Neural crest cell (in vitro differentiated cells): ENCODE data around the gene STAU1. TPM values are rescaled to one million over a fixed set of nuclear protein-coding genes. Genes with fewer than 3 reads are reported as not detected.
"Not testable (repeated sequence)": the region's sequence is repeated elsewhere in the genome, so short reads cannot be mapped to it uniquely, and the experiment has no call there.

Source experiments
- DNase-seq: peaks from one replicate; pipeline ENCODE4 v3.0.0; 2021; ENCODE audit warnings: low read depth, mixed read lengths, low spot score
- H3K27ac Mint-ChIP-seq: one replicate; pipeline ENCODE4 v1.8.0; 2021; ENCODE audit warnings: mild to moderate bottlenecking, mixed read lengths; ENCODE audit not compliant: unreplicated experiment
- H3K27me3 Mint-ChIP-seq: 2 replicates; pipeline ENCODE4 v1.8.0; 2021; ENCODE audit warnings: low read depth, mild to moderate bottlenecking, mixed read lengths
- H3K36me3 Mint-ChIP-seq: 2 replicates; pipeline ENCODE4 v1.8.0; 2021; ENCODE audit warnings: low read depth, mild to moderate bottlenecking, mixed read lengths
- H3K4me1 Mint-ChIP-seq: 2 replicates; pipeline ENCODE4 v1.8.0; 2021; ENCODE audit warnings: mixed read lengths
- H3K4me3 Mint-ChIP-seq: one replicate; pipeline ENCODE4 v1.8.0; 2021; ENCODE audit warnings: mild to moderate bottlenecking, mixed read lengths
- H3K9me3 Mint-ChIP-seq: 2 replicates; pipeline ENCODE4 v1.8.0; 2021; ENCODE audit warnings: mixed read lengths
- total RNA-seq: library from RNA; stranded (reverse); gene quantifications from 2 replicates; pipeline ENCODE4 v1.2.1, GENCODE V29; 2021
- TF ChIP-seq, protein P1 (sequence below): fragments of 200-600 bp; sonication (generic); conservative IDR thresholded peaks from 2 replicates; pipeline ENCODE4 v1.5.0; 2021; ENCODE audit warnings: antibody characterized with exemption, mild to moderate bottlenecking

The STAU1 gene
- total RNA-seq, 1 donor from 2014 or later = 102 TPM

DNA sequence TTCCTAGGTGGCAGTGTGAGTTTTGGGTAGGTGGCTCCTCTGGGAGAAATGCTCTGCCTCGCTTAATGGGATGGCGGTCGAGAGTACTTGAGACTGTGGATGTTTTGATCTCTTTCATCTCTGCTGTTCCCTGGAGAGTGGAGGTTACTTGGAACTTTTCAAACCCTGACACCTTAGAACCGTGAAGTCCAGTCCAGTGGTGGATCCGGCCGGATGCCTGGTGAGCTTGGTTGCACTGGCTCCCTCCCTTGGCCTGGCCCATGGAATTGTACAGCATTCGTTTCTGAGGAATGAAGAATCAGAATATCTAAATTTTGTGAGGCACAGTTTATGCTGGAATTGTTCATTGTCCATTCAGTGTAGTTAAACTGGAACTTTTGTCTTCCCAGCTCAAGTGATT is 91.0 kb downstream of the STAU1 start:
- peaks cover 37% of the 10 kb centered on the region for H3K36me3 Mint-ChIP-seq

DNA sequence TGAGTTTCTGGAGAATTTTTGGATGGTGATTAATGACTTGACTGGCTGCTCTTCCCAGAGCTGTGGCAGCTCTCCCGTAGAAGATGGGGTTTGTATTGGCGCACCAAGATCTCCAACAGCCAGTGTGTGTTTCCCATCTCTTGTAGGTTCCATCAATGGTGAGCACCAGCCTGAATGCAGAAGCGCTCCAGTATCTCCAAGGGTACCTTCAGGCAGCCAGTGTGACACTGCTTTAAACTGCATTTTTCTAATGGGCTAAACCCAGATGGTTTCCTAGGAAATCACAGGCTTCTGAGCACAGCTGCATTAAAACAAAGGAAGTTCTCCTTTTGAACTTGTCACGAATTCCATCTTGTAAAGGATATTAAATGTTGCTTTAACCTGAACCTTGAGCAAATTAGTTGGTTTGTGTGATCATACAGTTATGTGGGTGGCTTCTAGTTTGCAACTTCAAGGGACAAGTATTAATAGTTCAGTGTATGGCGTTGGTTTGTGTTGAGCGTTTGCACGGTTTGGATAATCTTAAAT is 91.9 kb downstream of the STAU1 start:
- peaks cover 36% of the 10 kb centered on the region for H3K36me3 Mint-ChIP-seq
- H3K9me3 Mint-ChIP-seq = no peaks in the 10 kb centered on the region
- no peaks in the 10 kb centered on the region for H3K4me1 Mint-ChIP-seq
- H3K4me3 Mint-ChIP-seq = no peak overlapping the region
- H3K27ac Mint-ChIP-seq = no peak overlapping the region
- DNase-seq = no peak
- TF ChIP-seq, protein P1, sequence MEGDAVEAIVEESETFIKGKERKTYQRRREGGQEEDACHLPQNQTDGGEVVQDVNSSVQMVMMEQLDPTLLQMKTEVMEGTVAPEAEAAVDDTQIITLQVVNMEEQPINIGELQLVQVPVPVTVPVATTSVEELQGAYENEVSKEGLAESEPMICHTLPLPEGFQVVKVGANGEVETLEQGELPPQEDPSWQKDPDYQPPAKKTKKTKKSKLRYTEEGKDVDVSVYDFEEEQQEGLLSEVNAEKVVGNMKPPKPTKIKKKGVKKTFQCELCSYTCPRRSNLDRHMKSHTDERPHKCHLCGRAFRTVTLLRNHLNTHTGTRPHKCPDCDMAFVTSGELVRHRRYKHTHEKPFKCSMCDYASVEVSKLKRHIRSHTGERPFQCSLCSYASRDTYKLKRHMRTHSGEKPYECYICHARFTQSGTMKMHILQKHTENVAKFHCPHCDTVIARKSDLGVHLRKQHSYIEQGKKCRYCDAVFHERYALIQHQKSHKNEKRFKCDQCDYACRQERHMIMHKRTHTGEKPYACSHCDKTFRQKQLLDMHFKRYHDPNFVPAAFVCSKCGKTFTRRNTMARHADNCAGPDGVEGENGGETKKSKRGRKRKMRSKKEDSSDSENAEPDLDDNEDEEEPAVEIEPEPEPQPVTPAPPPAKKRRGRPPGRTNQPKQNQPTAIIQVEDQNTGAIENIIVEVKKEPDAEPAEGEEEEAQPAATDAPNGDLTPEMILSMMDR = no peak
- no peaks in the 10 kb centered on the region for H3K27me3 Mint-ChIP-seq

More for the DNA sequence above, 91.0 kb downstream of the STAU1 start:
- TF ChIP-seq, protein P1 = no peak
- Mint-ChIP-seq H3K4me3 (no peak overlapping the region), H3K27ac (peak overlapping the region; percentile 57), H3K27me3 (no peaks in the 10 kb centered on the region), H3K9me3 (no peaks in the 10 kb centered on the region), H3K4me1 (no peaks in the 10 kb centered on the region)
- no peak for DNase-seq

DNA sequence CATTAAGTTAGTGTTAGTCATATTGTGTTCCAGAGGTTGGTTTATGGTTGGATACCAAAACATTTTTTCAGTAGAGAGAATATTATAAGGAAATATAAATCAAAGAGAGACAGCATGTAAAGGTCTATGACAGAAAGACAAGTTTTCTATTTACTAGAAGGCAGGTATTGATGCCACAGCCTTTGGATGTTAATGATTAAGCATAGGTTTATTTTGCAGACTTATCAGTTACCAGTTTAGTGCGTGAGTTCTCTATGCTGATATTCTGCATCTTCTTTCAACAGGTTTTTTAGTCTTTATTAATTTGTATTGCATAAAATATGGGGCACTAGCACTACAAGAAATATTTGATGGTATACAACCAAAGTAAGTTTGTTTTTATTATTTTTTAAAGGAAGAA is 96.4 kb downstream of the STAU1 start:
- H3K4me1 Mint-ChIP-seq = no peaks in the 10 kb centered on the region
- H3K27ac Mint-ChIP-seq = no peak overlapping the region
- H3K36me3 Mint-ChIP-seq = peaks cover 28% of the 10 kb centered on the region
- TF ChIP-seq, protein P1 = no peak
- no peaks in the 10 kb centered on the region for H3K9me3 Mint-ChIP-seq
- no peak overlapping the region for H3K4me3 Mint-ChIP-seq
- no peak for DNase-seq
- H3K27me3 Mint-ChIP-seq = no peaks in the 10 kb centered on the region

DNA sequence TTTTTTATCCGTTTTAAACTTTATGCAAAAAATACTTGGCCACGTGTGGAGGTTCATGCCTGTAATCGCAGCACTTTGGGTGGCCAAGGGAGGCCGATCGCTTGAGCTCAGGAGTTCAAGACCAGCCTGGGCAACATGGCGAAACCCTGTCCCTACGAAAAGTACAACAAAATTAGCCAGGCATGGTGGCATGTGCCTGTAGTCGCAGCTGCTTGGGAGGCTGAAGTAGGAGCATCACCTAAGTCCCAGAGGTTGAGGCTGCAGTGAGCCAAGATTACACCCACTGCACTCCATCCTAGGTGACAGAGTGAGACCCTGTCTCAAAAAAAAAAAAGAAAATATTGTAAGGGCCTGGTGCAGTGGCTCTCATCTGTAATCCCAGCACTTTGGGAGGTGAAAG is 97.0 kb downstream of the STAU1 start:
- no peak for DNase-seq
- no peaks in the 10 kb centered on the region for H3K27me3 Mint-ChIP-seq
- no peaks in the 10 kb centered on the region for H3K4me1 Mint-ChIP-seq
- H3K4me3 Mint-ChIP-seq = no peak overlapping the region
- no peak overlapping the region for H3K27ac Mint-ChIP-seq
- peaks cover 26% of the 10 kb centered on the region for H3K36me3 Mint-ChIP-seq
- TF ChIP-seq, protein P1 = no peak
- H3K9me3 Mint-ChIP-seq = no peaks in the 10 kb centered on the region

DNA sequence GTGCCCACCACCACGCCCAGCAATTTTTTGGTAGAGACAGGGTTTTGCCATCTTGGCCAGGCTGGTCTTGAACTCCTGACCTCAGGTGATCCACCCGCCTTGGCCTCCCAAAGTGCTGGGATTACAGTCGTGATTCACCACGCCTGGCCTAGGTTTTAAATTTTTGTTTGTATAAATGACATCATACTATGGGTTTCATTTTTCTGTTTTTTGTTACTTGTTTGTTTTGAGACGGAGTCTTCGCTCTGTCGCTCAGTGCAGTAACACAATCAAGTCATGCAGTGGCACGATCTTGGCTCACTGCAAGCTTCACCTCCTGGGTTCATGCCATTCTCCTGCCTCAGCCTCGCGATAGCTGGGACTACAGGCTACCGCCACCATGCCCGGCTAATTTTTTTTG is 105.8 kb downstream of the STAU1 start:
- H3K36me3 Mint-ChIP-seq = peaks cover 18% of the 10 kb centered on the region
- H3K4me1 Mint-ChIP-seq, H3K27me3 Mint-ChIP-seq, H3K9me3 Mint-ChIP-seq, DNase-seq, H3K27ac Mint-ChIP-seq, H3K4me3 Mint-ChIP-seq: not testable (repeated sequence)

DNA sequence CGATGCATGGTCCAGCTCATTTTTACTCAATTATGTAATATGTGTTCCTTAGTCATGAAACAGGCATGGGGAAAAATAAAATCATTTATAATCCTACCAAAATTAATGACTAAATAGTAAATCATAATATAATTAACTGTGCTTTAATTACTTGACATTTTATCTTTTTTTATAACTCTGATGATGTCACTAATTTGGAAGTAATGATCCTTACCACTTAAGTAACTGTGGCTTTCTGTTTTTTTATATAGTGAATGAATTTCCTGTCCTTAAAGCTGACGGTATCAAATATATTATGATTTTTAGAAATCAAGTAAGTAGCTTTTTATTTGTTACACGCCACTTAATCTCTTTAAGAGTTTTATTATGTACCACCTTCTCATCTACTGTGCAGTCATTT is 109.8 kb downstream of the STAU1 start:
- Mint-ChIP-seq H3K4me1 (no peaks in the 10 kb centered on the region), H3K4me3 (no peak overlapping the region), H3K36me3 (peaks cover 10% of the 10 kb centered on the region), H3K27me3 (no peaks in the 10 kb centered on the region), H3K27ac (no peak overlapping the region), H3K9me3 (no peaks in the 10 kb centered on the region)
- TF ChIP-seq, protein P1 = no peak
- no peak for DNase-seq
